Measurements from ENCODE around the gene PLEK.

GRCh38 chr2:68391869-68392268 lies 26.8 kb downstream of the PLEK start:
- TF ChIP-seq CTCF (IDR thresholded peaks at IDR 0.05) (no peak), POLR2A (IDR thresholded peaks at IDR 0.05) (no peak)
